Measurements from ENCODE around the gene UBE2B. TPM values are rescaled to one million over a fixed set of nuclear protein-coding genes. Genes with fewer than 3 reads are reported as not detected.
"Not testable (repeated sequence)": the region's sequence is repeated elsewhere in the genome, so short reads cannot be mapped to it uniquely, and the experiment has no call there.

Gene UBE2B
- polyA plus RNA-seq, 1 donor from 2014 or later: 128 TPM

- H2AFZ ChIP-seq (ENCODE audit: low read depth, low read length): peak overlapping the region; percentile 86
- TF ChIP-seq EP300 (conservative IDR thresholded peaks at IDR 0.05; ENCODE audit: poor library complexity, severe bottlenecking) (no peak), REST (IDR thresholded peaks at IDR 0.05; ENCODE audit: borderline replicate concordance) (no peak), RAD21 (conservative IDR thresholded peaks at IDR 0.05) (no peak), SMC3 (conservative IDR thresholded peaks at IDR 0.05; ENCODE audit: poor library complexity) (no peak), MXI1 (conservative IDR thresholded peaks at IDR 0.05; ENCODE audit: poor library complexity, severe bottlenecking) (no peak), TAF1 (IDR thresholded peaks at IDR 0.05; ENCODE audit: low read depth) (no peak), EZH2 (IDR thresholded peaks at IDR 0.05; ENCODE audit: borderline replicate concordance, insufficient read depth, low read length, poor library complexity, severe bottlenecking) (no peak)
- no peaks in the 10 kb centered on the region for H3K36me3 ChIP-seq (ENCODE audit: insufficient read depth, low read length)
- peaks cover 54% of the 10 kb centered on the region for H3K79me2 ChIP-seq (replicated peaks; ENCODE audit: insufficient read depth, low read length)
- H3K27ac ChIP-seq (ENCODE audit: low read length): peak overlapping the region; percentile 98
- peak overlapping the region; percentile 99 for H3K4me3 ChIP-seq (ENCODE audit: low read length)
- no peaks in the 10 kb centered on the region for H3K9me2 ChIP-seq (ENCODE audit: insufficient read depth, low read length)
- H4K20me1 ChIP-seq (ENCODE audit: insufficient read depth): no peaks in the 10 kb centered on the region
- H3F3A ChIP-seq (ENCODE audit: insufficient read depth, low read length, poor library complexity, severe bottlenecking): no peaks in the 10 kb centered on the region
- H3K4me2 ChIP-seq (ENCODE audit: low read length): peak overlapping the region; percentile 62
- no peaks in the 10 kb centered on the region for H3K27me3 ChIP-seq (ENCODE audit: insufficient read depth, low read depth, low read length)
- H3K9ac ChIP-seq (ENCODE audit: low read length): peak overlapping the region; percentile 100
- no peaks in the 10 kb centered on the region for H3K9me3 ChIP-seq (ENCODE audit: low read length)
Measured at GRCh38 chr5:134370311-134370870, 978 bp upstream of the UBE2B start.

GRCh38 chr5:134371834-134372340 is 518 bp downstream of the UBE2B start:
- H3F3A ChIP-seq (ENCODE audit: insufficient read depth, low read length, poor library complexity, severe bottlenecking): no peaks in the 10 kb centered on the region
- peak overlapping the region; percentile 100 for H3K9ac ChIP-seq (ENCODE audit: low read length)
- no peaks in the 10 kb centered on the region for H3K27me3 ChIP-seq (ENCODE audit: insufficient read depth, low read depth, low read length)
- H3K36me3 ChIP-seq (ENCODE audit: insufficient read depth, low read length): no peaks in the 10 kb centered on the region
- H2AFZ ChIP-seq (ENCODE audit: low read depth, low read length): peak overlapping the region; percentile 35
- H4K20me1 ChIP-seq (ENCODE audit: insufficient read depth): peaks cover 4% of the 10 kb centered on the region
- H3K79me2 ChIP-seq (replicated peaks; ENCODE audit: insufficient read depth, low read length): peaks cover 51% of the 10 kb centered on the region
- TF ChIP-seq, protein P1, sequence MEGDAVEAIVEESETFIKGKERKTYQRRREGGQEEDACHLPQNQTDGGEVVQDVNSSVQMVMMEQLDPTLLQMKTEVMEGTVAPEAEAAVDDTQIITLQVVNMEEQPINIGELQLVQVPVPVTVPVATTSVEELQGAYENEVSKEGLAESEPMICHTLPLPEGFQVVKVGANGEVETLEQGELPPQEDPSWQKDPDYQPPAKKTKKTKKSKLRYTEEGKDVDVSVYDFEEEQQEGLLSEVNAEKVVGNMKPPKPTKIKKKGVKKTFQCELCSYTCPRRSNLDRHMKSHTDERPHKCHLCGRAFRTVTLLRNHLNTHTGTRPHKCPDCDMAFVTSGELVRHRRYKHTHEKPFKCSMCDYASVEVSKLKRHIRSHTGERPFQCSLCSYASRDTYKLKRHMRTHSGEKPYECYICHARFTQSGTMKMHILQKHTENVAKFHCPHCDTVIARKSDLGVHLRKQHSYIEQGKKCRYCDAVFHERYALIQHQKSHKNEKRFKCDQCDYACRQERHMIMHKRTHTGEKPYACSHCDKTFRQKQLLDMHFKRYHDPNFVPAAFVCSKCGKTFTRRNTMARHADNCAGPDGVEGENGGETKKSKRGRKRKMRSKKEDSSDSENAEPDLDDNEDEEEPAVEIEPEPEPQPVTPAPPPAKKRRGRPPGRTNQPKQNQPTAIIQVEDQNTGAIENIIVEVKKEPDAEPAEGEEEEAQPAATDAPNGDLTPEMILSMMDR (IDR thresholded peaks at IDR 0.05; ENCODE audit: poor library complexity, severe bottlenecking): peak; percentile 14
- TF ChIP-seq SMC3 (conservative IDR thresholded peaks at IDR 0.05; ENCODE audit: poor library complexity): no peak
- H3K9me2 ChIP-seq (ENCODE audit: insufficient read depth, low read length): no peaks in the 10 kb centered on the region
- H3K4me2 ChIP-seq (ENCODE audit: low read length): peak overlapping the region; percentile 79
- H3K9me3 ChIP-seq (ENCODE audit: low read length): no peaks in the 10 kb centered on the region
- H3K27ac ChIP-seq (ENCODE audit: low read length): peak overlapping the region; percentile 98
- H3K4me3 ChIP-seq (ENCODE audit: low read length): peak overlapping the region; percentile 99

GRCh38 chr5:134373633-134374032 is 2.3 kb downstream of the UBE2B start:
- H3K79me2 ChIP-seq (replicated peaks; ENCODE audit: insufficient read depth, low read length): peaks cover 65% of the 10 kb centered on the region
- not testable (repeated sequence) for H2AFZ ChIP-seq (ENCODE audit: low read depth, low read length); H4K20me1 ChIP-seq (ENCODE audit: insufficient read depth); H3K4me2 ChIP-seq (ENCODE audit: low read length); H3K9me3 ChIP-seq (ENCODE audit: low read length); H3K9me2 ChIP-seq (ENCODE audit: insufficient read depth, low read length); H3K27me3 ChIP-seq (ENCODE audit: insufficient read depth, low read depth, low read length); H3K9ac ChIP-seq (ENCODE audit: low read length); H3K36me3 ChIP-seq (ENCODE audit: insufficient read depth, low read length); H3F3A ChIP-seq (ENCODE audit: insufficient read depth, low read length, poor library complexity, severe bottlenecking); H3K27ac ChIP-seq (ENCODE audit: low read length)
- H3K4me3 ChIP-seq (ENCODE audit: low read length): peak overlapping the region; percentile 20
